NCI-H128 (cell line): Measurements from ENCODE around the gene ZBTB5.
"Not testable (repeated sequence)": the region's sequence is repeated elsewhere in the genome, so short reads cannot be mapped to it uniquely, and the experiment has no call there.

Experiments
- DNase-seq: peaks from one replicate; lab custom pipeline; 2025; ENCODE audit not compliant: unreplicated experiment; lab: John Stamatoyannopoulos, UW

The ZBTB5 gene

GRCh38 chr9:37452611-37453010, 12.6 kb downstream of the ZBTB5 start:
- DNase-seq = no peak

- no peak for DNase-seq
Measured at GRCh38 chr9:37451628-37452027, 13.6 kb downstream of the ZBTB5 start.

GRCh38 chr9:37449862-37450632, 15.2 kb downstream of the ZBTB5 start:
- DNase-seq = no peak

GRCh38 chr9:37447111-37447510, 18.1 kb downstream of the ZBTB5 start:
- DNase-seq = no peak

- no peak for DNase-seq
Measured at GRCh38 chr9:37446401-37446800, 18.8 kb downstream of the ZBTB5 start.

- DNase-seq = no peak
Measured at GRCh38 chr9:37445832-37446231, 19.4 kb downstream of the ZBTB5 start.

- DNase-seq = no peak
Measured at GRCh38 chr9:37444890-37445289, 20.4 kb downstream of the ZBTB5 start.

- no peak for DNase-seq
Measured at GRCh38 chr9:37443566-37443965, 21.7 kb downstream of the ZBTB5 start.

- no peak for DNase-seq
Measured at GRCh38 chr9:37442556-37442955, 22.7 kb downstream of the ZBTB5 start.

GRCh38 chr9:37441776-37442370, 23.4 kb downstream of the ZBTB5 start:
- no peak for DNase-seq

- no peak for DNase-seq
Measured at GRCh38 chr9:37438359-37438758, 26.9 kb downstream of the ZBTB5 start.

GRCh38 chr9:37437621-37438020, 27.6 kb downstream of the ZBTB5 start:
- DNase-seq = no peak

- no peak for DNase-seq
Measured at GRCh38 chr9:37437010-37437409, 28.2 kb downstream of the ZBTB5 start.

GRCh38 chr9:37436540-37436939, 28.7 kb downstream of the ZBTB5 start:
- DNase-seq = no peak

- DNase-seq = no peak
Measured at GRCh38 chr9:37433867-37434371, 31.3 kb downstream of the ZBTB5 start.

GRCh38 chr9:37432020-37432419, 33.2 kb downstream of the ZBTB5 start:
- no peak for DNase-seq

GRCh38 chr9:37430841-37431597, 34.2 kb downstream of the ZBTB5 start:
- DNase-seq = no peak

GRCh38 chr9:37429441-37430285, 35.6 kb downstream of the ZBTB5 start:
- DNase-seq = no peak

GRCh38 chr9:37428345-37428744, 36.9 kb downstream of the ZBTB5 start:
- no peak for DNase-seq

- no peak for DNase-seq
Measured at GRCh38 chr9:37426846-37427245, 38.4 kb downstream of the ZBTB5 start.

GRCh38 chr9:37426431-37426830, 38.8 kb downstream of the ZBTB5 start:
- not testable (repeated sequence) for DNase-seq
